H1 (cell line): ENCODE results near the gene PRKAR1B. TPM values are rescaled to one million over a fixed set of nuclear protein-coding genes. Genes with fewer than 3 reads are reported as not detected.

ENCODE experiments used
- CTCF ChIA-PET: fragments of 300-600 bp; sonication (Branson Sonifier 250); formaldehyde crosslinking; loops from one replicate; lab custom pipeline; 2021; ENCODE audit not compliant: partially characterized antibody; lab: Charles Lee
- POLR2A ChIA-PET: fragments of 300-600 bp; sonication (Branson Sonifier 250); formaldehyde crosslinking; loops from one replicate; lab custom pipeline; 2021; ENCODE audit warnings: inconsistent platforms; ENCODE audit not compliant: partially characterized antibody; lab: Charles Lee
- DNase-seq, 2 experiments: peaks; one replicate each; pipeline versions ENCODE4 v3.0.0 to v3.0.0-alpha.2; 2010 to 2022; ENCODE audit warnings: low spot score in 2 of 2, low read depth in 1 of 2, mixed read lengths in 1 of 2
- FAIRE-seq: peaks from 2 replicates; lab custom pipeline; 2011; peaks lifted over from hg19 to GRCh38; lab: Jason Lieb, UNC
- H2AFZ ChIP-seq: 2 replicates; pipeline ENCODE4 v1.8.1; 2012; ENCODE audit warnings: low read length, inconsistent platforms
- H2AK5ac ChIP-seq: 2 replicates; pipeline ENCODE4 v1.6.1; 2013; ENCODE audit warnings: low read depth, low read length
- H2BK120ac ChIP-seq: replicated peaks from 2 replicates; pipeline ENCODE3; 2013; ENCODE audit warnings: low read depth, low read length, inconsistent platforms
- H2BK12ac ChIP-seq: 2 replicates; pipeline ENCODE4 v1.6.1; 2013; ENCODE audit warnings: low read depth, low read length
- H2BK15ac ChIP-seq: 2 replicates; pipeline ENCODE4 v1.6.1; 2013; ENCODE audit warnings: low read length
- H2BK20ac ChIP-seq: 2 replicates; pipeline ENCODE4 v1.6.1; 2013; ENCODE audit warnings: low read length
- H2BK5ac ChIP-seq: 2 replicates; pipeline ENCODE4 v1.6.1; 2013; ENCODE audit warnings: low read depth, low read length
- H3K14ac ChIP-seq: 2 replicates; pipeline ENCODE4 v1.6.1; 2013; ENCODE audit warnings: inconsistent platforms; ENCODE audit not compliant: insufficient read length
- H3K18ac ChIP-seq: 2 replicates; pipeline ENCODE4 v1.6.1; 2013; ENCODE audit warnings: low read length; ENCODE audit errors: extremely low read depth
- H3K23ac ChIP-seq: 2 replicates; pipeline ENCODE4 v1.6.1; 2013; ENCODE audit warnings: inconsistent platforms; ENCODE audit not compliant: insufficient read length
- H3K23me2 ChIP-seq: 2 replicates; pipeline ENCODE4 v1.6.1; 2013; ENCODE audit warnings: low read depth, low read length
- H3K27ac ChIP-seq: 2 replicates; pipeline ENCODE4 v1.6.1; 2011; ENCODE audit warnings: low read depth, low read length, inconsistent platforms
- H3K27me3 ChIP-seq, 4 experiments: replicated peaks in 1 of 4; 1 replicate in 1 of 4; 2 replicates in 3 of 4; pipeline versions ENCODE4 v1.6.1 to v1.8.1; 2011 to 2013; ENCODE audit warnings: low read length in 3 of 4, mild to moderate bottlenecking in 3 of 4, inconsistent platforms in 2 of 4, mixed read lengths in 2 of 4, moderate library complexity in 1 of 4; ENCODE audit not compliant: control insufficient read depth in 3 of 4, insufficient read depth in 3 of 4; ENCODE audit errors: extremely low read depth in 1 of 4
- H3K36me3 ChIP-seq, 4 experiments: 2 replicates each; pipeline versions ENCODE4 v1.6.1 to v1.8.1; 2011 to 2013; ENCODE audit warnings: mild to moderate bottlenecking in 4 of 4, low read length in 3 of 4, moderate library complexity in 2 of 4, control low read depth in 1 of 4, inconsistent platforms in 1 of 4; ENCODE audit not compliant: insufficient read depth in 4 of 4, control insufficient read depth in 2 of 4
- H3K4ac ChIP-seq: replicated peaks from 2 replicates; pipeline ENCODE3; 2013; ENCODE audit warnings: low read length, low read depth, mixed read lengths, inconsistent platforms; ENCODE audit not compliant: insufficient read length
- H3K4me1 ChIP-seq, 4 experiments: replicated peaks in 1 of 4; 1 replicate in 1 of 4; 2 replicates in 3 of 4; pipeline versions ENCODE4 v1.6.1 to v1.8.1; 2011 to 2013; ENCODE audit warnings: low read length in 3 of 4, inconsistent platforms in 2 of 4, mixed read lengths in 1 of 4; ENCODE audit not compliant: insufficient read depth in 4 of 4, control insufficient read depth in 3 of 4
- H3K4me2 ChIP-seq, 2 experiments: 2 replicates each; pipeline versions ENCODE4 v1.6.1 to v1.8.1; 2011 to 2013; ENCODE audit warnings: low read depth in 2 of 2, low read length in 2 of 2, control low read depth in 1 of 2, inconsistent platforms in 1 of 2, mild to moderate bottlenecking in 1 of 2; ENCODE audit not compliant: insufficient read depth in 1 of 2
- H3K4me3 ChIP-seq, 4 experiments: fragments of 200-600, 300-600 bp in 1 of 4; sonication (generic), shearing (Covaris generic), sonication (Bioruptor Twin) in 1 of 4; 2 replicates each; pipeline versions ENCODE4 v1.5.1 to v1.8.1; 2011 to 2016; ENCODE audit warnings: low read length in 4 of 4, low read depth in 3 of 4, control low read depth in 2 of 4, inconsistent platforms in 2 of 4, mild to moderate bottlenecking in 2 of 4, mixed read lengths in 1 of 4, moderate library complexity in 1 of 4; ENCODE audit not compliant: insufficient read depth in 2 of 4; ENCODE audit errors: extremely low read depth in 1 of 4
- H3K56ac ChIP-seq: replicated peaks from 2 replicates; pipeline ENCODE3; 2013; ENCODE audit warnings: low read depth, mild to moderate bottlenecking, mixed read lengths, low read length, inconsistent platforms; ENCODE audit not compliant: insufficient read length
- H3K79me1 ChIP-seq: 2 replicates; pipeline ENCODE4 v1.6.1; 2013; ENCODE audit warnings: low read depth, low read length, control low read depth
- H3K79me2 ChIP-seq, 2 experiments: 2 replicates each; pipeline versions ENCODE4 v1.6.1 to v1.8.1; 2012 to 2013; ENCODE audit warnings: low read length in 2 of 2, mild to moderate bottlenecking in 2 of 2, inconsistent platforms in 1 of 2; ENCODE audit not compliant: insufficient read depth in 2 of 2, control insufficient read depth in 1 of 2
- H3K9ac ChIP-seq, 4 experiments: replicated peaks in 1 of 4; 1 replicate in 1 of 4; 2 replicates in 3 of 4; pipeline versions ENCODE4 v1.6.1 to v1.8.1; 2011 to 2013; ENCODE audit warnings: low read depth in 3 of 4, low read length in 3 of 4, control low read depth in 2 of 4, mild to moderate bottlenecking in 2 of 4, moderate library complexity in 2 of 4, inconsistent platforms in 1 of 4; ENCODE audit errors: extremely low read depth in 1 of 4
- H3K9me3 ChIP-seq, 2 experiments: 2 replicates each; pipeline versions ENCODE4 v1.6.1 to v1.8.1; 2012 to 2013; ENCODE audit warnings: mild to moderate bottlenecking in 2 of 2, moderate library complexity in 2 of 2, control low read depth in 1 of 2, inconsistent platforms in 1 of 2, low read depth in 1 of 2, low read length in 1 of 2, mixed read lengths in 1 of 2; ENCODE audit not compliant: insufficient read depth in 2 of 2
- H4K20me1 ChIP-seq, 2 experiments: replicated peaks in 1 of 2; 2 replicates each; pipeline versions ENCODE3 to v1.8.1; 2011 to 2013; ENCODE audit warnings: inconsistent platforms in 2 of 2, low read length in 2 of 2, mild to moderate bottlenecking in 1 of 2; ENCODE audit not compliant: insufficient read depth in 2 of 2, control insufficient read depth in 1 of 2
- H4K5ac ChIP-seq: 2 replicates; pipeline ENCODE4 v1.6.1; 2013; ENCODE audit warnings: low read length, low read depth, mixed read lengths, inconsistent platforms; ENCODE audit not compliant: insufficient read length
- H4K8ac ChIP-seq: 2 replicates; pipeline ENCODE4 v1.8.0; 2013; ENCODE audit warnings: mild to moderate bottlenecking, moderate library complexity, low read length, inconsistent platforms; ENCODE audit not compliant: insufficient read depth; ENCODE audit errors: extremely low read depth
- H4K91ac ChIP-seq: replicated peaks from 2 replicates; pipeline ENCODE3; 2013; ENCODE audit warnings: low read length, mixed read lengths, inconsistent platforms; ENCODE audit not compliant: insufficient read length
- BRCA1 ChIP-seq: IDR thresholded peaks from 2 replicates; pipeline ENCODE4 v1.6.1; 2012; ENCODE audit warnings: low read depth, low read length, improper control_type of control experiment
- JUN ChIP-seq: IDR thresholded peaks from 2 replicates; pipeline ENCODE4 v1.6.1; 2011; ENCODE audit warnings: low read depth, mild to moderate bottlenecking, improper control_type of control experiment, low read length
- KDM4A ChIP-seq: IDR thresholded peaks from one replicate; pipeline ENCODE4 v1.7.1; 2012; ENCODE audit warnings: low read depth, mild to moderate bottlenecking, moderate library complexity, low read length, inconsistent platforms; ENCODE audit not compliant: severe bottlenecking
- MAFK ChIP-seq: IDR thresholded peaks from 2 replicates; pipeline ENCODE4 v1.6.1; 2012; ENCODE audit warnings: low read depth, mild to moderate bottlenecking, improper control_type of control experiment, low read length
- SIRT6 ChIP-seq: IDR thresholded peaks from one replicate; pipeline ENCODE4 v1.7.1; 2012; ENCODE audit warnings: low read length, inconsistent platforms
- WGBS, 2 experiments: shearing (Covaris generic) in 1 of 2; methylation state at CpG; one replicate each; pipeline versions ENCODE4 v1.1.6 to v1.1.7; 2013 to 2015; ENCODE audit warnings: low lambda C conversion rate in 2 of 2, mixed read lengths in 2 of 2, inconsistent platforms in 1 of 2, low coverage in 1 of 2, missing lambda C conversion rate in 1 of 2; ENCODE audit not compliant: insufficient replicate concordance in 2 of 2, insufficient coverage in 1 of 2, insufficient read length in 1 of 2; ENCODE audit errors: extremely low coverage in 1 of 2, missing lambda C conversion rate in 1 of 2; 5-methylcytosine and 5-hydroxymethylcytosine counted together
- polyA plus RNA-seq, 7 experiments: library from polyadenylated mRNA; depleted of rRNA in 3 of 7; stranded (reverse) in 5 of 7; unstranded in 2 of 7; fragments of >200 nt in 5 of 7; fragments of 200-250 nt in 2 of 7; gene quantifications; 1 replicate in 5 of 7; 2 replicates in 1 of 7; 4 replicates in 1 of 7; pipeline versions ENCODE4 v1.2.1 to v1.2.3, GENCODE V29; 2011 to 2013; ENCODE audit warnings: missing spikeins in 2 of 7, mixed read lengths in 2 of 7
- total RNA-seq: library from RNA; stranded (reverse); fragmentation: NEBNext Ultra II Directional; extraction: Animal tissue kit (Norgen Biotek cat#: 25700); gene quantifications from 2 replicates; pipeline ENCODE4 v1.2.1, GENCODE V29; 2021

Gene PRKAR1B
- total and polyA plus RNA-seq, 2 of the 8 experiments (the other 6 are each of a cell fraction or from before 2014, with no cell fraction given), result 12.3 to 55.7 TPM

- H4K20me1 ChIP-seq, result no peaks in the 10 kb centered on the region
- peaks cover 0 to 3% (median 0%) of the 10 kb centered on the region in 4 experiments; a peak in 1 of 7 replicates for H3K27me3 ChIP-seq
- H4K8ac ChIP-seq, result no peak overlapping the region; the same call in 1 of the 2 replicates
- no peak overlapping the region for H3K14ac ChIP-seq
- 0 out of 2 replicates have a peak overlapping the region, but pooled peaks have one; percentile 53 for H2AK5ac ChIP-seq
- H3K4me2 ChIP-seq, result no peak overlapping the region
- no peak overlapping the region for H3K56ac ChIP-seq
- no peak for FAIRE-seq
- H3K9me3 ChIP-seq, result peaks cover 0 to 3% of the 10 kb centered on the region in 2 experiments; a peak in 1 of 4 replicates
- H4K91ac ChIP-seq, result peak overlapping the region; percentile 76
- CTCF ChIA-PET, result interaction anchor here (0.7 to 1.0 kb wide), 2 partner anchors 219 to 246 kb away, joined by 3 read pairs; no protein-coding TSS in a partner anchor
- WGBS, 2 experiments, result 85% methylated on average over 16 of the region's 17 CpGs; no CpG with 5 or more reads in 1 of the 2 experiments
- H2BK5ac ChIP-seq, result peak overlapping the region; percentile 20; the same call in 1 of the 2 replicates
- no peak overlapping the region for H3K9ac ChIP-seq
- no peak overlapping the region for H3K23ac ChIP-seq
- H2AFZ ChIP-seq, result no peak overlapping the region
- POLR2A ChIA-PET, result interaction anchor here (0.8 kb wide), 1 partner anchor 22 kb away, joined by 4 read pairs; no protein-coding TSS in a partner anchor
- H2BK12ac ChIP-seq, result peak overlapping the region; percentile 50; the same call in 1 of the 2 replicates
- H2BK120ac ChIP-seq, result no peak overlapping the region
- no peaks in the 10 kb centered on the region for H3K79me1 ChIP-seq
- no peaks in the 10 kb centered on the region for H3K36me3 ChIP-seq
- H3K4me1 ChIP-seq, result peaks cover 0 to 15% (median 10%) of the 10 kb centered on the region in 4 experiments; a peak in 5 of 7 replicates
- H3K79me2 ChIP-seq, result no peaks in the 10 kb centered on the region
- no peak overlapping the region for H3K4me3 ChIP-seq
- no peak overlapping the region for H2BK20ac ChIP-seq
- no peak overlapping the region for H4K5ac ChIP-seq
- no peak overlapping the region for H3K4ac ChIP-seq
- H3K27ac ChIP-seq, result no peak overlapping the region
- H2BK15ac ChIP-seq, result peak overlapping the region; percentile 81; the same call in 1 of the 2 replicates
- H3K23me2 ChIP-seq, result no peaks in the 10 kb centered on the region
- no peak overlapping the region for H3K18ac ChIP-seq
- no peak for DNase-seq
- TF ChIP-seq JUN (no peak), BRCA1 (no peak), KDM4A (no peak), MAFK (no peak), SIRT6 (no peak)
These were observed 185.4 kb downstream of the PRKAR1B start for GRCh38 chr7:541661-542060.
